Measurements from ENCODE around the gene POTEJ. TPM values are rescaled to one million over a fixed set of nuclear protein-coding genes. Genes with fewer than 3 reads are reported as not detected.
A peak's percentile ranks its signal among the peaks of the same experiment; 100 is the strongest.
"Not testable (repeated sequence)": the region's sequence is repeated elsewhere in the genome, so short reads cannot be mapped to it uniquely, and the experiment has no call there.

Gene POTEJ
- total and polyA plus RNA-seq, 4 donors = 0.10 to 0.11 TPM; not detected in 2

DNA sequence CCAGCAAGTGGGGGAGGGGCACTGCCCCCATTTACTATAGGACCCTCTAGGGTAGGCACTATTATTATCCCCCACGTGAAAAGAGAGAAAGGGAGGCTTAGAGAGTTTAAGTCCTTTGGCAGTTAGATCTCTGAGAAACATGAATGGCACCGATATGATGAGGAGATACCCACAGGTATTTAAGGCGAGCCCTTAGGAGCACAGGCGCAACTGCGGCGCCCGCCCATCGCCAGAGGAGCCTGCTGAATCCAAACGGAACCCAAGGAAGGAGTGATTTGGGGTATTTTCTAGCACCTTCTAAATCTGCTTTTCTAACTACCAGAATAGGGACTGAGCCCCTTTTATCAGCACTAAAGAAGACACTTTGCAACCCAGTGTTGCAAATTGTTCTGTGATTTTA lies 11.3 kb upstream of the POTEJ start:
- not testable (repeated sequence) for DNase-seq (ENCODE audit: low read depth in 4 of 6, low spot score in 6 of 6); H3K4me1 ChIP-seq (ENCODE audit: control insufficient read depth, insufficient read depth, low read length); H3K36me3 ChIP-seq (ENCODE audit: control insufficient read depth, insufficient read depth, low read length); H3K27me3 ChIP-seq (ENCODE audit: control insufficient read depth, insufficient read depth, low read length); H3K27ac ChIP-seq (ENCODE audit: low read depth, low read length); H3K4me3 ChIP-seq (ENCODE audit: low read depth, low read length); H3K9me3 ChIP-seq (ENCODE audit: control insufficient read depth, insufficient read depth, low read length)
- WGBS (ENCODE audit: insufficient coverage) = no CpG with 5 or more reads among the region's 9 CpGs

DNA sequence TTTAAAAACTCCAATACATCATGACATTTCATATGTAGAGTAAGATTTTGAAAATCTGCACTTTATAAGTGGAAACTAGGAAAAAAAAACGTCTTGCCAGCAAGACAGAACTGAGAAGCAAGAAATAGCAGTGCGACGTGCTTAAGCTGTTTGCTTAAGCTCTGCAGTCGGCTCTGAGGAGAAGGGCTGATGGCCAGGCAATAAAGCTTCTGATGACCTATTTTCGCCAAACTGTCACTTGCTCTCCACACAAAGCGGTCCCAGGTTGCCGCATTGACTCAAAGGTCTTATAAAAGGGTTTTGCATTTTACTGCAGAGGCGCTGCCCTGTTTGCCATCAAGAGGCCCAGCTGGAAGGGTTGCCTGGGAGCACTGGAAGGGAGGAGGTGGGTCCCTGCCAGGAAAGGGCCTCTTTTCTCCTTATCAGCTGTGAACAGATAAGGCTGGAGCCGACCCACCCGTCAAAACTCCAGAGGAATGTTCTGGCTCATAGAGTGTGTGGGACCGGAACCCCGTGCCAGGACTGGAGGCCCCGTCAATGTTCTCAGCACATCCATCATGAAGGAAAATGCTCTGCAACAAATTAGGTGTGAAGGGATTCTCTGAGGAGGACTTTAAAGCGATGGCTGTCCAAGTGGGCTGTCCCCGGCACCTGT lies 9.5 kb upstream of the POTEJ start:
- H3K36me3 ChIP-seq (ENCODE audit: control insufficient read depth, insufficient read depth, low read length); H3K9me3 ChIP-seq (ENCODE audit: control insufficient read depth, insufficient read depth, low read length); DNase-seq (ENCODE audit: low read depth in 4 of 6, low spot score in 6 of 6); H3K27ac ChIP-seq (ENCODE audit: low read depth, low read length); H3K4me1 ChIP-seq (ENCODE audit: control insufficient read depth, insufficient read depth, low read length); H3K27me3 ChIP-seq (ENCODE audit: control insufficient read depth, insufficient read depth, low read length); H3K4me3 ChIP-seq (ENCODE audit: low read depth, low read length): not testable (repeated sequence)
- whole genome bisulfite sequencing (ENCODE audit: insufficient coverage) = no CpG with 5 or more reads among the region's 15 CpGs

DNA sequence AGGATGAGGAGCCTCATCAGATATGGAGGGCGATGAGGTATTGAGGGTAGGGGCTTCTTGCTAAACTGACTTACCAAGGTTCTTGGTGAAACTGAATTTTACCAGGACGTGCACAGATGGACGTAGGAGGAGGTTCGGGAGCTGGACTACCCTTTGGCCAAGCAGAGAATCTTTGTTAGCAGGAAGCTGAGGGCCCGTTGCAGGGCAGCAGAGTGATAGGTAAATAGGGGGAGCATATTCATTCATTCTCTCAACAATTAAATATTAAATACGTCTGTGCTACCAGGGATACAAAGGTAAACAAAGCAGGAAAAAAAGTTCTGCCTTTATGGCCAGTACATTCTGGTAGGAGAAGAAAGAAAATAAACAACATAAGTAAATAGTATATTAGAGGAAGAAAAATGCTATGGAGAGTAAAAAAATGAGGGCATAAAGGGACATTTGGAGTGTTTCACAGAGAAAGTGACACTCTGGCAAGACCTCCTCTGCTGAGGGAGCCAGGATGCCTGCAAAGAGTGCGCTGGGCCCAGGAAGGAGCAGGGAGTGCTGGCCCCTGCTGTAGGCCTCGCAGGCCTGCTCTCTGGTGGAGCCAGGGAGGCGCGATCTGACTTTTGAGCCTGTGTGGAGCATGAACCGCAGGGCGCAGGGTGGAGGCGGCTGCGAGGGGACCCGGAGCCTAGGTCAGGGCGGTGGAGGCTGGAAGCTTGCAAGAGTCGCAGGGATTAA lies 2.8 kb upstream of the POTEJ start:
- H3K9me3 ChIP-seq (ENCODE audit: control insufficient read depth, insufficient read depth, low read length); H3K4me1 ChIP-seq (ENCODE audit: control insufficient read depth, insufficient read depth, low read length); H3K27me3 ChIP-seq (ENCODE audit: control insufficient read depth, insufficient read depth, low read length); DNase-seq (ENCODE audit: low read depth in 4 of 6, low spot score in 6 of 6); H3K36me3 ChIP-seq (ENCODE audit: control insufficient read depth, insufficient read depth, low read length); H3K4me3 ChIP-seq (ENCODE audit: low read depth, low read length); H3K27ac ChIP-seq (ENCODE audit: low read depth, low read length): not testable (repeated sequence)
- WGBS (ENCODE audit: insufficient coverage) = no CpG with 5 or more reads among the region's 17 CpGs

DNA sequence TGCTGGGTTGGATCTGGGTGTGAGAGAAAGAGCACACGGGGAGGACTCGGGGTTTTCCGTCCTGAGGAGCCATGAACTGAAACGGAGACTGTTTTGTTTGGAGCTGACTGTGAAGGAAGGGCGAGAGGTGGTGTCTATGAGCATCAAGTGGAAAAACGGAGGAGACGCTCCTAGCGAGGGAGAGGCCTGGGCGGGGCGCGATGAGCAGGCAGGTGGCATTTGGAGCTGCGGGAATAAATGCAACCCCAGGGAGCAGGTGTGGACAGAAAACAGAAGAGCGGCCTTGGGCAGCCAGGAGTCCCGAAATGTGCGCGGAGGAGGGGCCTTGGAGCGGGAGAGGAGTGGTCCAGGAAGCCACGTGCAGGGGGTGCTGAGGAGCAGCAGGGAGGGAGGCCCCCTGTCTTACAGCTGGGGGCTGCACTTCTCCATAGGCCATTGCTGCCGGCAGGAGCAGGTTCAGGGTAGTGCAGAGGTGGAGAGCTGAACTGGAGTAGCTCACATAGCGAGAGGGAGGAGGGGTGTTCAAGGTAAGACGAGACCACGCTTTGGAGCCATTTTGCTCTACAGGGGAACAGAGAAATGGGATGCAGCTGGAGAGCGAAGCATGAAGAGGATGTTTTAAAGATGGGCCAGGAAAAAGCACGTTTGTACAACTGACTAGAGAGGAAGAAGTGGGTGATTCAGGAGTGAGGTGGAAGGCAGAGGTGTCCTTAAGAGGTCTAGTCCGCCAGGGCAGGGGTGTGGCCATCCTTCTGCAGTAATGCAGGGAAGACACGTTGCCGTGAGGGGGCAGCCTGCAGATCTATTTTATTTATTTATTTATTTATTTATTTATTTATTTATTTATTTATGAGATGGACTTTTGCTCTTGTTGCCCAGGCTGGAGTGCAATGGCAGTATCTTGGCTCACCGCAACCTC lies 2.0 kb upstream of the POTEJ start:
- not testable (repeated sequence) for DNase-seq (ENCODE audit: low read depth in 4 of 6, low spot score in 6 of 6); H3K4me3 ChIP-seq (ENCODE audit: low read depth, low read length); H3K27ac ChIP-seq (ENCODE audit: low read depth, low read length); H3K27me3 ChIP-seq (ENCODE audit: control insufficient read depth, insufficient read depth, low read length); H3K9me3 ChIP-seq (ENCODE audit: control insufficient read depth, insufficient read depth, low read length); H3K36me3 ChIP-seq (ENCODE audit: control insufficient read depth, insufficient read depth, low read length); H3K4me1 ChIP-seq (ENCODE audit: control insufficient read depth, insufficient read depth, low read length)
- 60% methylated on average over 2 of the region's 28 CpGs for WGBS (ENCODE audit: insufficient coverage)

DNA sequence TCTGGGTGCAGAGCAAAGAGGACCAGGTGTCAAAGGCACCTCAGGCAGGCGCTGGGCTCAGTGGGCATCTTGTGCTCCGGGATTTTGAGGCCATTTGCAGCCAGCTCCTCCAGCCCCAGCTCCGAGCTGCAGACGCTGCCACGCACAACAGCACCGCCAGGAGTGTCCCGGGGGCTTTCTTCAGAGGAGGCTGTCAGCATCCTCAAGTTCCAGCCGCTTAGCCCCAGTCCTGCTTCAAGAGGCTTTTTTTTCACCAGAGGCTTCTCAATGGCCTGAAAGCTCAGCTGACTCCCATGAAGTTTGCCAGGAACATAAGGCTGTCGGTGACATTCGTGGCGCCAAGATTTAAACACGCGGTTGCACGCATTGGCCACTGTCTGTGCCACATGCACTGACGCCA lies 754 bp upstream of the POTEJ start:
- not testable (repeated sequence) for H3K9me3 ChIP-seq (ENCODE audit: control insufficient read depth, insufficient read depth, low read length); H3K27me3 ChIP-seq (ENCODE audit: control insufficient read depth, insufficient read depth, low read length); H3K4me3 ChIP-seq (ENCODE audit: low read depth, low read length); H3K27ac ChIP-seq (ENCODE audit: low read depth, low read length); H3K36me3 ChIP-seq (ENCODE audit: control insufficient read depth, insufficient read depth, low read length); H3K4me1 ChIP-seq (ENCODE audit: control insufficient read depth, insufficient read depth, low read length)
- WGBS (ENCODE audit: insufficient coverage) = 86% methylated on average over 12 of the region's 15 CpGs
- peak in 1 of 6 donors; percentile 1 for DNase-seq (ENCODE audit: low read depth in 4 of 6, low spot score in 6 of 6)

DNA sequence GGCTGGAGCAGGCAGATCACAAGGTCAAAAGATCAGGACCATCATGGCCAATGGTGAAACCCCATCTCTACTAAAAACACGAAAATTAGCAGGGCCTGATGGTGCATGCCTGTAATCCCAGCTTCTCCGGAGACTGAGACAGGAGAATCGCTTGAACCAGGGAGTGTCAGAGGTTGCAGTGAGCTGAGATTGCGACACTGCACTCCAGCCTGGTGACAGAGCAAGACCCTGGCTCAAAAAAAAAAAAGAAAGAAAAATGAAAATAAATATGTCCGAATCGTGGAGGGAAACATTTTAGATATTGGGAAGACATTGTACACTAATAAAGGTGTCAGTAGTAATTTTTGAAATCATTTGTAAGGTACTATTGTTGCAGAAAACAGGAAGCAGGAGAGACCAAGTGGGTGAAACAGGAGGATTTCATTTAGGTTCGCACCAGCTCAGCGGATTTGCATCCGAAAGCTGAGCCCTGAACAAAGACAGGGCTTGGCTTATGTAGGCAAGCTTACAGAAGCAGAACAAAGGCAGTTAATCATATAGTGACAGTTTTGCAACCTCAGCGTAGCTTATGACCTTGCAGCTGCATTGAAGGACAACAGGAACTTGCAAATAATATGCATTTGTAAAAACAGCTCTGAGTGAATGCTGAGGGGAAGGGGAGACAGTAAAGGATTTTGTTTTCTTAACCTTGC lies 17.7 kb downstream of the POTEJ start:
- H3K36me3 ChIP-seq (ENCODE audit: control insufficient read depth, insufficient read depth, low read length); H3K4me3 ChIP-seq (ENCODE audit: low read depth, low read length); H3K9me3 ChIP-seq (ENCODE audit: control insufficient read depth, insufficient read depth, low read length); H3K27me3 ChIP-seq (ENCODE audit: control insufficient read depth, insufficient read depth, low read length); H3K4me1 ChIP-seq (ENCODE audit: control insufficient read depth, insufficient read depth, low read length); H3K27ac ChIP-seq (ENCODE audit: low read depth, low read length); DNase-seq (ENCODE audit: low read depth in 4 of 6, low spot score in 6 of 6): not testable (repeated sequence)
- 97% methylated on average over 5 of the region's 10 CpGs for WGBS (ENCODE audit: insufficient coverage)

DNA sequence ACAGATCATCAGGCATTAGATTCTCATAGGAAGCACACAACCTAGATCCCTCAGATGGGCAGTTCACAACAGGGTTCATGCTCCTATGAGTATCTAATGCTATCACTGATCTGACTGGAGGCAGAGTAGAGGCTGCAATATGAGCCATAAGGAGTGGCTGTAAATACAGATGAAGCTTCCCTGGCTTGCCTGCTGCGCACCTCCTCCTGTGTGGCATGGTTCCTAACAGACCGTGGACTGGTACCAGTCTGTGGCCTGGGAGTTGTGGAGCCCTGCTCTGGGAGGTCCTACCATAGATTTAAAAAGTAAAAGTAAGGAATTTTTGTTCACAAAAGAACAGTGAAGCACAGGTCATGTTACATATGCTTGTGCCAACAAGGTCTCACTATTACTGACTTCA lies 27.7 kb downstream of the POTEJ start:
- H3K36me3 ChIP-seq (ENCODE audit: control insufficient read depth, insufficient read depth, low read length); H3K4me3 ChIP-seq (ENCODE audit: low read depth, low read length); DNase-seq (ENCODE audit: low read depth in 4 of 6, low spot score in 6 of 6); H3K4me1 ChIP-seq (ENCODE audit: control insufficient read depth, insufficient read depth, low read length); H3K27me3 ChIP-seq (ENCODE audit: control insufficient read depth, insufficient read depth, low read length); H3K9me3 ChIP-seq (ENCODE audit: control insufficient read depth, insufficient read depth, low read length); H3K27ac ChIP-seq (ENCODE audit: low read depth, low read length): not testable (repeated sequence)
- WGBS (ENCODE audit: insufficient coverage) = no CpG with 5 or more reads among the region's 2 CpGs

DNA sequence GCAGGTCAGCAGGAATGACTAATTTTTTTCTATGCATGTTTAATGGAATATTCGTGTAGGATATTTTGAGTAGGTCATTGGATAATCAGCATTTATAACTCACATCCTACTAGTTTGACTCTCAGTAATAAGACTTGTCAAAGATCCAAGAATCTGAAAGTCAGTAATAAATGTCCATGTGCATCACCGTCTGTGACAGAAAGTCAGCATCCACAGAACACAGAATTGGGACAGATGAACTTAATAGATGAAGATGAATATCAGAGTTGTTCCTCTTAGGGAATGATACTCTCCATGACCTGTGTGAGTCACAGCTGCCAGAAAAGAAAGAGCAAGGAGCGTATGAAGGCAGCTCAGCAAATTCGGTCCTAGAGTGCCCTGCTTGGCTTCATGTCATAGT lies 30.4 kb downstream of the POTEJ start:
- not testable (repeated sequence) for H3K27me3 ChIP-seq (ENCODE audit: control insufficient read depth, insufficient read depth, low read length); DNase-seq (ENCODE audit: low read depth in 4 of 6, low spot score in 6 of 6); H3K4me3 ChIP-seq (ENCODE audit: low read depth, low read length); H3K36me3 ChIP-seq (ENCODE audit: control insufficient read depth, insufficient read depth, low read length); H3K4me1 ChIP-seq (ENCODE audit: control insufficient read depth, insufficient read depth, low read length); H3K9me3 ChIP-seq (ENCODE audit: control insufficient read depth, insufficient read depth, low read length); H3K27ac ChIP-seq (ENCODE audit: low read depth, low read length)
- WGBS (ENCODE audit: insufficient coverage) = no CpG with 5 or more reads among the region's 4 CpGs

DNA sequence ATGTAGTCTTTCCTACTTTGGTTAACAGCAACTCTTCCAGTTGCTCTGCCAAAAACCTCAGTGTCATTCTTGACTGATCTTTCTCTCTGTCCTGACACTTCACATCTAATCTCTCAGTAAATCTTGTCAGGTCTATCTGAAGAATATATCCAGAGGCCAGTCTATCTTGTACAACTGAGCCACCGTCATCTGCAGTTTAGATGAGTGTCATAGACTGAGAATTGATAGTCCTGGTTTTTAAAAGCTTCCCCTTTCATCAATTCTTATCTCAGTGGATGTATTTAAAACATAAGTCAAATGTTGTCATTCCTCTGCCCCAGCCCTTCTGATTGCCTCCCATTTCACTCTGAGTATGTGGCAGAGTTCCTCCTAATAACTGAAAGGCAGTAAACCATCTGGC lies 38.0 kb downstream of the POTEJ start:
- DNase-seq (ENCODE audit: low read depth in 4 of 6, low spot score in 6 of 6); H3K27ac ChIP-seq (ENCODE audit: low read depth, low read length); H3K4me1 ChIP-seq (ENCODE audit: control insufficient read depth, insufficient read depth, low read length); H3K27me3 ChIP-seq (ENCODE audit: control insufficient read depth, insufficient read depth, low read length); H3K36me3 ChIP-seq (ENCODE audit: control insufficient read depth, insufficient read depth, low read length); H3K4me3 ChIP-seq (ENCODE audit: low read depth, low read length); H3K9me3 ChIP-seq (ENCODE audit: control insufficient read depth, insufficient read depth, low read length): not testable (repeated sequence)
- WGBS (ENCODE audit: insufficient coverage) = no CpG with 5 or more reads among the region's 1 CpG
